GM23338 (cell line): ENCODE measurements around the gene NEB. TPM values are rescaled to one million over a fixed set of nuclear protein-coding genes. Genes with fewer than 3 reads are reported as not detected.

Source experiments
- ATAC-seq: fragments of 200-7000 bp; cut with Tn5 transposase; 3 replicates; pipeline ENCODE4 v1.9.1; 2020
- DNase-seq: peaks from one replicate; pipeline ENCODE4 v3.0.0-alpha.2; 2015; ENCODE audit warnings: low spot score
- H2AFZ ChIP-seq: fragments of 200-600 bp; sonication (generic); 2 replicates; pipeline ENCODE4 v1.8.0; 2016; ENCODE audit warnings: antibody characterized with exemption, mild to moderate bottlenecking, moderate library complexity
- H3F3A ChIP-seq: fragments of 200-600 bp; sonication (generic); replicated peaks from 2 replicates; pipeline ENCODE4 v1.8.0; 2017; ENCODE audit warnings: antibody characterized with exemption, mixed run types, low read depth
- H3K27ac ChIP-seq: fragments of 200-600 bp; sonication (generic); 2 replicates; pipeline ENCODE4 v1.6.1; 2016; ENCODE audit warnings: low read depth
- H3K27me3 ChIP-seq: fragments of 200-600 bp; sonication (generic); 2 replicates; pipeline ENCODE4 v1.8.0; 2016; ENCODE audit warnings: mild to moderate bottlenecking, mixed run types, moderate library complexity; ENCODE audit not compliant: insufficient read depth
- H3K36me3 ChIP-seq: fragments of 200-600 bp; sonication (generic); 2 replicates; pipeline ENCODE4 v1.8.0; 2016; ENCODE audit warnings: mild to moderate bottlenecking; ENCODE audit not compliant: insufficient read depth
- H3K4me1 ChIP-seq: fragments of 200-600 bp; sonication (generic); 2 replicates; pipeline ENCODE4 v1.8.0; 2016; ENCODE audit warnings: mild to moderate bottlenecking, moderate library complexity; ENCODE audit not compliant: insufficient read depth
- H3K4me2 ChIP-seq: fragments of 200-600 bp; sonication (generic); 2 replicates; pipeline ENCODE4 v1.7.1; 2017; ENCODE audit warnings: mixed run types
- H3K4me3 ChIP-seq: fragments of 200-600 bp; sonication (generic); 2 replicates; pipeline ENCODE4 v1.6.1; 2016; ENCODE audit warnings: mixed run types
- H3K79me2 ChIP-seq: fragments of 200-600 bp; sonication (generic); replicated peaks from 2 replicates; pipeline ENCODE4 v1.8.0; 2017; ENCODE audit warnings: mild to moderate bottlenecking; ENCODE audit not compliant: insufficient read depth
- H3K9me2 ChIP-seq: fragments of 200-600 bp; sonication (generic); 2 replicates; pipeline ENCODE4 v1.8.0; 2017; ENCODE audit not compliant: insufficient read depth
- H4K20me1 ChIP-seq: fragments of 200-600 bp; sonication (generic); replicated peaks from 2 replicates; pipeline ENCODE4 v1.8.0; 2017; ENCODE audit warnings: mild to moderate bottlenecking; ENCODE audit not compliant: insufficient read depth
- H3K27ac Mint-ChIP-seq: 2 replicates; pipeline ENCODE4 v1.8.0; 2020; ENCODE audit warnings: inconsistent platforms, mild to moderate bottlenecking, moderate library complexity, mixed read lengths
- H3K27me3 Mint-ChIP-seq: 3 replicates; pipeline ENCODE4 v1.8.0; 2022; ENCODE audit warnings: low read depth, mild to moderate bottlenecking, moderate library complexity, mixed read lengths, inconsistent platforms; ENCODE audit not compliant: insufficient read depth, poor library complexity
- H3K36me3 Mint-ChIP-seq: 3 replicates; pipeline ENCODE4 v1.8.0; 2021; ENCODE audit warnings: low read depth, mild to moderate bottlenecking, inconsistent platforms, moderate library complexity, mixed read lengths
- H3K4me1 Mint-ChIP-seq: 3 replicates; pipeline ENCODE4 v1.8.0; 2020; ENCODE audit warnings: mild to moderate bottlenecking, inconsistent platforms, mixed read lengths
- H3K4me3 Mint-ChIP-seq: 3 replicates; pipeline ENCODE4 v1.8.0; 2021; ENCODE audit warnings: moderate library complexity, mild to moderate bottlenecking, inconsistent platforms, mixed read lengths
- H3K9me3 Mint-ChIP-seq: 3 replicates; pipeline ENCODE4 v1.8.0; 2020; ENCODE audit warnings: moderate library complexity, mild to moderate bottlenecking, inconsistent platforms, mixed read lengths
- EZH2 ChIP-seq: fragments of 200-600 bp; sonication (generic); IDR thresholded peaks from one replicate; pipeline ENCODE4 v1.8.0; 2017; ENCODE audit warnings: antibody characterized with exemption, mild to moderate bottlenecking, low read depth; ENCODE audit not compliant: unreplicated experiment
- polyA plus RNA-seq: library from polyadenylated mRNA; unstranded; fragments of >200 nt; fragmentation: Nextera tagmentation; extraction: Ambion mirVana; gene quantifications from 2 replicates; pipeline ENCODE4 v1.2.1, GENCODE V29; 2016
- total RNA-seq: library from RNA; depleted of rRNA; stranded (reverse); fragments of >200 nt; shearing (Covaris generic); gene quantifications from 2 replicates; pipeline ENCODE4 v1.2.3, GENCODE V29; 2014
- TF ChIP-seq, protein P1 (sequence below), 2 experiments: fragments of 200-600 bp in 1 of 2; sonication (generic) in 1 of 2; conservative IDR thresholded peaks; 2 replicates each; pipeline versions ENCODE4 v1.5.1 to v1.6.1; 2016 to 2017; ENCODE audit warnings: antibody characterized with exemption in 2 of 2, low read depth in 2 of 2, mild to moderate bottlenecking in 2 of 2, moderate library complexity in 1 of 2
- TF ChIP-seq, protein P2 (sequence below): fragments of 250-450 bp; sonication (Bioruptor Pico); IDR thresholded peaks from 2 replicates; pipeline ENCODE4 v1.5.0; 2020; ENCODE audit warnings: mild to moderate bottlenecking, moderate library complexity

NEB gene
- total and polyA plus RNA-seq, 2 experiments from 2014 or later, result 6.2 to 13.7 TPM

DNA sequence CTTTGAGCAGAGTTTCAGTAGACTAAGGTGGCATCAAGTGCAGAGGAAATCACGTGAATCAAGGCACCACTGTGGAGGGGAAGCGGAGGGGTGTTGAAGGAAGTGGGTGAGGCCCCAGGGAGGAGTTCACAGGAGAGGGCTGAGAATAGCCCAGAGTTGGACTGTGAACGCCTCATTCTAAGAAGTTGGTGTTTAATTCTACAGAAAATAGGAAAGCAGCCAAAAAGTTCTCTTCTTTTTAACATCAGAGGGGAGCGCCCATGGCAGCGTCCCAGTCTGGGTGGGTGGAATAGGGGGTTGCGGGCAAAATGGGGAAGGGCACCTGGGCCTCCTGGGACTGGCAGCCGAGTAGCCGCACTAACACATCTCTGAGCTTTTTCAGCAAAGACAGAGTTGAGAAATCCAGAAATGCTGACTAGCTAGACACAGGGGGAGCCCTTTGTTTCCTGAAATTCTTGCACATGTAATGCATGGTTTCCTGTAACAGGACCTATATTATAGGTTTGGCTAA is 97.0 kb downstream of the NEB start (continued):
- TF ChIP-seq, protein P1, sequence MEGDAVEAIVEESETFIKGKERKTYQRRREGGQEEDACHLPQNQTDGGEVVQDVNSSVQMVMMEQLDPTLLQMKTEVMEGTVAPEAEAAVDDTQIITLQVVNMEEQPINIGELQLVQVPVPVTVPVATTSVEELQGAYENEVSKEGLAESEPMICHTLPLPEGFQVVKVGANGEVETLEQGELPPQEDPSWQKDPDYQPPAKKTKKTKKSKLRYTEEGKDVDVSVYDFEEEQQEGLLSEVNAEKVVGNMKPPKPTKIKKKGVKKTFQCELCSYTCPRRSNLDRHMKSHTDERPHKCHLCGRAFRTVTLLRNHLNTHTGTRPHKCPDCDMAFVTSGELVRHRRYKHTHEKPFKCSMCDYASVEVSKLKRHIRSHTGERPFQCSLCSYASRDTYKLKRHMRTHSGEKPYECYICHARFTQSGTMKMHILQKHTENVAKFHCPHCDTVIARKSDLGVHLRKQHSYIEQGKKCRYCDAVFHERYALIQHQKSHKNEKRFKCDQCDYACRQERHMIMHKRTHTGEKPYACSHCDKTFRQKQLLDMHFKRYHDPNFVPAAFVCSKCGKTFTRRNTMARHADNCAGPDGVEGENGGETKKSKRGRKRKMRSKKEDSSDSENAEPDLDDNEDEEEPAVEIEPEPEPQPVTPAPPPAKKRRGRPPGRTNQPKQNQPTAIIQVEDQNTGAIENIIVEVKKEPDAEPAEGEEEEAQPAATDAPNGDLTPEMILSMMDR (conservative IDR thresholded peaks at IDR 0.05; ENCODE audit: low read depth in 2 of 2), result no peak
- TF ChIP-seq, protein P2, sequence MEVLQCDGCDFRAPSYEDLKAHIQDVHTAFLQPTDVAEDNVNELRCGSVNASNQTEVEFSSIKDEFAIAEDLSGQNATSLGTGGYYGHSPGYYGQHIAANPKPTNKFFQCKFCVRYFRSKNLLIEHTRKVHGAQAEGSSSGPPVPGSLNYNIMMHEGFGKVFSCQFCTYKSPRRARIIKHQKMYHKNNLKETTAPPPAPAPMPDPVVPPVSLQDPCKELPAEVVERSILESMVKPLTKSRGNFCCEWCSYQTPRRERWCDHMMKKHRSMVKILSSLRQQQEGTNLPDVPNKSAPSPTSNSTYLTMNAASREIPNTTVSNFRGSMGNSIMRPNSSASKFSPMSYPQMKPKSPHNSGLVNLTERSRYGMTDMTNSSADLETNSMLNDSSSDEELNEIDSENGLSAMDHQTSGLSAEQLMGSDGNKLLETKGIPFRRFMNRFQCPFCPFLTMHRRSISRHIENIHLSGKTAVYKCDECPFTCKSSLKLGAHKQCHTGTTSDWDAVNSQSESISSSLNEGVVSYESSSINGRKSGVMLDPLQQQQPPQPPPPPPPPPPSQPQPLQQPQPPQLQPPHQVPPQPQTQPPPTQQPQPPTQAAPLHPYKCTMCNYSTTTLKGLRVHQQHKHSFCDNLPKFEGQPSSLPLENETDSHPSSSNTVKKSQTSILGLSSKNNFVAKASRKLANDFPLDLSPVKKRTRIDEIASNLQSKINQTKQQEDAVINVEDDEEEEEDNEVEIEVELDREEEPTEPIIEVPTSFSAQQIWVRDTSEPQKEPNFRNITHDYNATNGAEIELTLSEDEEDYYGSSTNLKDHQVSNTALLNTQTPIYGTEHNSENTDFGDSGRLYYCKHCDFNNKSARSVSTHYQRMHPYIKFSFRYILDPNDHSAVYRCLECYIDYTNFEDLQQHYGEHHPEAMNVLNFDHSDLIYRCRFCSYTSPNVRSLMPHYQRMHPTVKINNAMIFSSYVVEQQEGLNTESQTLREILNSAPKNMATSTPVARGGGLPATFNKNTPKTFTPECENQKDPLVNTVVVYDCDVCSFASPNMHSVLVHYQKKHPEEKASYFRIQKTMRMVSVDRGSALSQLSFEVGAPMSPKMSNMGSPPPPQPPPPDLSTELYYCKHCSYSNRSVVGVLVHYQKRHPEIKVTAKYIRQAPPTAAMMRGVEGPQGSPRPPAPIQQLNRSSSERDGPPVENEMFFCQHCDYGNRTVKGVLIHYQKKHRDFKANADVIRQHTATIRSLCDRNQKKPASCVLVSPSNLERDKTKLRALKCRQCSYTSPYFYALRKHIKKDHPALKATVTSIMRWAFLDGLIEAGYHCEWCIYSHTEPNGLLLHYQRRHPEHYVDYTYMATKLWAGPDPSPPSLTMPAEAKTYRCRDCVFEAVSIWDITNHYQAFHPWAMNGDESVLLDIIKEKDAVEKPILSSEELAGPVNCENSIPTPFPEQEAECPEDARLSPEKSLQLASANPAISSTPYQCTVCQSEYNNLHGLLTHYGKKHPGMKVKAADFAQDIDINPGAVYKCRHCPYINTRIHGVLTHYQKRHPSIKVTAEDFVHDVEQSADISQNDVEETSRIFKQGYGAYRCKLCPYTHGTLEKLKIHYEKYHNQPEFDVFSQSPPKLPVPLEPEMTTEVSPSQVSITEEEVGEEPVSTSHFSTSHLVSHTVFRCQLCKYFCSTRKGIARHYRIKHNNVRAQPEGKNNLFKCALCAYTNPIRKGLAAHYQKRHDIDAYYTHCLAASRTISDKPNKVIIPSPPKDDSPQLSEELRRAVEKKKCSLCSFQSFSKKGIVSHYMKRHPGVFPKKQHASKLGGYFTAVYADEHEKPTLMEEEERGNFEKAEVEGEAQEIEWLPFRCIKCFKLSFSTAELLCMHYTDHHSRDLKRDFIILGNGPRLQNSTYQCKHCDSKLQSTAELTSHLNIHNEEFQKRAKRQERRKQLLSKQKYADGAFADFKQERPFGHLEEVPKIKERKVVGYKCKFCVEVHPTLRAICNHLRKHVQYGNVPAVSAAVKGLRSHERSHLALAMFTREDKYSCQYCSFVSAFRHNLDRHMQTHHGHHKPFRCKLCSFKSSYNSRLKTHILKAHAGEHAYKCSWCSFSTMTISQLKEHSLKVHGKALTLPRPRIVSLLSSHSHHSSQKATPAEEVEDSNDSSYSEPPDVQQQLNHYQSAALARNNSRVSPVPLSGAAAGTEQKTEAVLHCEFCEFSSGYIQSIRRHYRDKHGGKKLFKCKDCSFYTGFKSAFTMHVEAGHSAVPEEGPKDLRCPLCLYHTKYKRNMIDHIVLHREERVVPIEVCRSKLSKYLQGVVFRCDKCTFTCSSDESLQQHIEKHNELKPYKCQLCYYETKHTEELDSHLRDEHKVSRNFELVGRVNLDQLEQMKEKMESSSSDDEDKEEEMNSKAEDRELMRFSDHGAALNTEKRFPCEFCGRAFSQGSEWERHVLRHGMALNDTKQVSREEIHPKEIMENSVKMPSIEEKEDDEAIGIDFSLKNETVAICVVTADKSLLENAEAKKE (CRISPR knock-in tag), result no peak
- no peak for TF ChIP-seq EZH2

DNA sequence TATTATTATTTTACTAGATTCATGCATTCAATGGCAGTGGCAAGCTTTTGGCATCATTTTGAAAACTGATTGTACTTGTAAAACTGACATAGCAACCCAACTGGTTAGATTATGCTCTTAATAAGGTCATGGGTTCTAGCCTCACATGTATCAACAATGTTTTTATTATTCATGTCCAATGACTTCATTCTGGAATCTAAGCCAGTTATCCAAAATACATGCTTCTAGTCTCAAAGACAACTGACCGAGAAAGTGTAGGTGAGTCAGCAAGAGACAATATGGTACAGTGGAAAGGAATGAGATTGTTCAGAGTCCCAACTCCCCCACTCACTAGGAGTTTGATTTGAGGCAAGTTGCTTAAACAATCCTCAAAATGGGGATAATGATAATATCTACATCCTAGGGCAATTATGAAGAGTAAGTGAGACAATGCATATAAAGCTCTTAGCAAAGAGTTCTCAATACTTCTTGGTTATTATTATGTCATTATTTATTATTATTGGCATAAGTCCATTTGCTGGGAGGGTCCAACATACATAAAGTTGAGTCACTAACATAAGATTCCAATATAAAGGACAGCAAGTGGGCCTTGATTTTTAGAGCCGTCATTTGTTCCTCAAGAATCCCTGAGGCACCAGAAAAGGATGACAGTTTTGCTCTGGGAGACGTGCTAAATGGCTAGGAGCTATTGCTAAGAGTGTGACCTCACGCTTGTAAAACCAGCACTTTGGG is 99.4 kb downstream of the NEB start:
- Mint-ChIP-seq H3K4me3 (no peak overlapping the region), H3K9me3 (no peaks in the 10 kb centered on the region), H3K36me3 (peaks cover 11% of the 10 kb centered on the region; the same call in 1 of the 3 replicates), H3K27ac (no peak overlapping the region), H3K4me1 (no peaks in the 10 kb centered on the region), H3K27me3 (no peaks in the 10 kb centered on the region)
- Histone ChIP-seq H3K4me1 (no peaks in the 10 kb centered on the region), H3K4me3 (no peak overlapping the region), H3K79me2 (no peaks in the 10 kb centered on the region), H3K36me3 (no peaks in the 10 kb centered on the region), H2AFZ (no peak overlapping the region), H3F3A (no peaks in the 10 kb centered on the region), H3K27ac (no peak overlapping the region), H4K20me1 (no peaks in the 10 kb centered on the region), H3K4me2 (no peak overlapping the region), H3K27me3 (no peaks in the 10 kb centered on the region), H3K9me2 (no peaks in the 10 kb centered on the region)
- no peak for DNase-seq
- no peak for ATAC-seq
- TF ChIP-seq, protein P1 (conservative IDR thresholded peaks at IDR 0.05; ENCODE audit: low read depth in 2 of 2), result no peak
